Stimulated activated naive CD8-positive, alpha-beta T cell treated with anti-CD3 and anti-CD28 coated beads, Interleukin-15, Interleukin-2, amounts not matched to agents 100 ng/mL and 50 ng/mL, for 24 hours (primary cell): Measurements from ENCODE around the gene SLC16A12.

Source experiments
- H3K27ac Mint-ChIP-seq: one replicate; pipeline ENCODE4 v1.8.0; 2021; ENCODE audit warnings: mild to moderate bottlenecking, mixed read lengths
- H3K27me3 Mint-ChIP-seq: one replicate; pipeline ENCODE4 v1.8.0; 2021; ENCODE audit warnings: mixed read lengths
- H3K36me3 Mint-ChIP-seq: one replicate; pipeline ENCODE4 v1.8.0; 2021; ENCODE audit warnings: low read depth, mixed read lengths
- H3K4me1 Mint-ChIP-seq: one replicate; pipeline ENCODE4 v1.8.0; 2021; ENCODE audit warnings: low read depth, mixed read lengths
- H3K4me3 Mint-ChIP-seq: one replicate; pipeline ENCODE4 v1.8.0; 2021; ENCODE audit warnings: mild to moderate bottlenecking, mixed read lengths
- H3K9me3 Mint-ChIP-seq: one replicate; pipeline ENCODE4 v1.8.0; 2021; ENCODE audit warnings: mixed read lengths

SLC16A12 gene

DNA sequence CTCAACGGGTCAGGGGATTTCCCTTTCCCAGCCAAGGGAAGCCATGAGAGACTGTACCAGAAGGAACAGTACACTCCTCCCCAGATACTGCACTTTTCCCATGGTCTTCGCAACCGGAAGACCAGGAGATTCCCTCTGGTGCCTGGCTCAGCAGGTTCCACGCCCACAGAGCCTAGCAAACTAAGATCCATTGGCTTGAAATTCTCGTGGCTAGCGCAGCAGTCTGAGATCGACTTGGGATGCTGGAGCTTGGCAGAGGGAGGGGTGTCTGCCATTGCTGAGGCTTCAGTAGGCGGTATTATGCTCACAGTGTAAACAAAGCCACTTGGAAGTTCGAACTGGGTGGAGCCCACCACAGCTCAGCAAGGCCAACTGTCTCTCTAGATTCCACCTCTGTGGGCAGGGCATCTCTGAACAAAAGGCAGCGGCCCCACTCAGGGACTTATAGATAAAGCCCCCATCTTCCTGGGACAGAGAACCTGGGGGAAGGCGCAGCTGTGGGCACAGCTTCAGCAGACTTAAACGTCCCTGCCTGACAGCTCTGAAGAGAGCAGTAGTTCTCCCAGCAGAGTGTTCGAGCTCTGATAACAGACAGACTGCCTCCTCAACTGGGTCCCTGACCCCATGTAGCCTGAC is 29.6 kb downstream of the SLC16A12 start:
- peaks cover 12% of the 10 kb centered on the region for H3K4me1 Mint-ChIP-seq
- H3K4me3 Mint-ChIP-seq = no peak overlapping the region
- no peaks in the 10 kb centered on the region for H3K9me3 Mint-ChIP-seq
- no peak overlapping the region for H3K27ac Mint-ChIP-seq
- no peaks in the 10 kb centered on the region for H3K36me3 Mint-ChIP-seq
- no peaks in the 10 kb centered on the region for H3K27me3 Mint-ChIP-seq

- Mint-ChIP-seq H3K27me3 (no peaks in the 10 kb centered on the region), H3K9me3 (no peaks in the 10 kb centered on the region), H3K4me1 (peaks cover 12% of the 10 kb centered on the region), H3K27ac (no peak overlapping the region), H3K36me3 (no peaks in the 10 kb centered on the region), H3K4me3 (no peak overlapping the region)
These were observed 30.7 kb downstream of the SLC16A12 start for GRCh38 chr10:89504691-89505090.

DNA sequence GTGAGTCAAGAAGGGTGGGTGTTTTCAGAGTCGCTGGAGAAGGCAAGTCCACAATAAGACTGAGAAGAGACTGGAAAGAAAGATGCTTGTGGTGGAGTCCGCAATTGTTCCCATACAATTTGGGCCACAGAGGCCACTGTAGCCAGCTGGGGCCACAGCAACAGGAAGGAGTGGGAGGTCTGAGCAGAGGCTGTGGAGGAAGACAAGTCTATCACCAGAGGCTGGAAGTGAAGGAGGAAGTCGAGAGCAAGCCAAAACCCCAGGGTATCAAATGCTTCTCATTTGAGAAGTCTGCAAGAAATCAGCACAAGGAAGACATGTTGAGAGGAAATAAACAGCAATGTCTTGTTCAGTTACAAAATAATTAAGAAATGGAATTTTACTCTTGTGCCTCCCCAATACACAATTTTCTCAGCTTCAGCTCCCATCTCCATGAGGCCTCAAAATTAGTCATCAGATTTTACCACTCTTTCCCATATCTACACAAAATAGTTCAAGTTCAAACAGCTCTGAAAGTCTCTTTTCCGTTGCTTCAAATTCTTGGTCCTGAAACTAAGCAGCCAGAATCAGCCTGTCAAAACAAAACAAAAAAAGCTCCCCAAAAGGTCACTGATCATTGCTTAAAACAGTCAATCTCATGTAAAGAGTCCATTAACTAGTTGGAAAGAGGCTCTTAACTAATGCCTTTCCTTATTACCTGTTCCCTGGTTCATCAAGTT is 31.6 kb downstream of the SLC16A12 start:
- no peaks in the 10 kb centered on the region for H3K9me3 Mint-ChIP-seq
- H3K27ac Mint-ChIP-seq = peak overlapping the region; percentile 31
- H3K4me3 Mint-ChIP-seq = no peak overlapping the region
- H3K4me1 Mint-ChIP-seq = peaks cover 12% of the 10 kb centered on the region
- no peaks in the 10 kb centered on the region for H3K36me3 Mint-ChIP-seq
- H3K27me3 Mint-ChIP-seq = no peaks in the 10 kb centered on the region

DNA sequence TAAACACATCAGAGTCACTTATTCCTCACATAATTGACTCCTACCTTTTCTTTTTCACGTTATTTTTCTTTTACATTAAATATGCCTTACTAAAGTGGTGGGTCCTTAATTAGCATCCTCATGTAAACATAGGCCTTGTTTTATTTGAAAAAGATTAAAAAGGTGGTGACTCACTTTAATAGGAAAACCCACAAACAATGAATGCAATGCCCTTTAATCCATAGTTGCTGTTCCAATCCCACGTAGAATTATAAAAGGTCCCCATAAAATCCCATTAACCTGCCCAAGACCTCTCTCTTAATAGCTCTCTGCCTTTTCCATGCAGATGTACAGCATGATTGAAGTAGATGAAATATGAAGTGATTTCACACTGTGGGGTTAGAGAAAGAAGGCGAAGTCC is 32.2 kb downstream of the SLC16A12 start:
- Mint-ChIP-seq H3K9me3 (no peaks in the 10 kb centered on the region), H3K36me3 (no peaks in the 10 kb centered on the region), H3K27me3 (no peaks in the 10 kb centered on the region), H3K4me1 (peaks cover 12% of the 10 kb centered on the region), H3K4me3 (no peak overlapping the region), H3K27ac (no peak overlapping the region)

- Mint-ChIP-seq H3K27ac (no peak overlapping the region), H3K9me3 (no peaks in the 10 kb centered on the region), H3K36me3 (no peaks in the 10 kb centered on the region), H3K4me3 (no peak overlapping the region), H3K27me3 (no peaks in the 10 kb centered on the region), H3K4me1 (peaks cover 12% of the 10 kb centered on the region)
These were observed 32.8 kb downstream of the SLC16A12 start for GRCh38 chr10:89502549-89502948.

GRCh38 chr10:89494575-89494974 is 40.8 kb downstream of the SLC16A12 start:
- no peaks in the 10 kb centered on the region for H3K9me3 Mint-ChIP-seq

DNA sequence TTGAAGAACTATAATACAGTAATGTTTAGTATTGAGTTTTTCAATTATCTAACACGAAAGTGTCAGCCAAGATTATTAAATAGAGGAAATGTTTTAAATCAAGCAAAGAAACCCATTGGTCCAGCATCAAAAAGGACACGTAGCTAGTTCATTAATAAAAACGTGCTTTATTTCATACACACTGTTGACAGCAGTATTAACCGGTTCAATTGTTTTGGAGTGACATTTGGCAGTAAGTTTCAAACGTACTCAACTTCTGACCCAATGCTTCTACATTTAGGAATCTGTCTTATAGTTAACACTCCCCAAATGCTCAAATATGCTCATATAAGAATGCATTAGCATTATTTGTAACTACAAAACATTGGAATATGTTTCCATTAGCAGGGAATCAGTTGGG is 41.3 kb downstream of the SLC16A12 start:
- Mint-ChIP-seq H3K4me1 (no peaks in the 10 kb centered on the region), H3K4me3 (no peak overlapping the region), H3K9me3 (no peaks in the 10 kb centered on the region), H3K27me3 (peaks cover 30% of the 10 kb centered on the region), H3K27ac (no peak overlapping the region), H3K36me3 (no peaks in the 10 kb centered on the region)

More at GRCh38 chr10:89494575-89494974, 40.8 kb downstream of the SLC16A12 start:
- Mint-ChIP-seq H3K4me1 (no peaks in the 10 kb centered on the region), H3K27me3 (peaks cover 30% of the 10 kb centered on the region), H3K27ac (no peak overlapping the region), H3K36me3 (no peaks in the 10 kb centered on the region), H3K4me3 (no peak overlapping the region)

- no peaks in the 10 kb centered on the region for H3K36me3 Mint-ChIP-seq
- H3K4me3 Mint-ChIP-seq = no peak overlapping the region
- peaks cover 30% of the 10 kb centered on the region for H3K27me3 Mint-ChIP-seq
- H3K4me1 Mint-ChIP-seq = no peaks in the 10 kb centered on the region
- H3K9me3 Mint-ChIP-seq = no peaks in the 10 kb centered on the region
- no peak overlapping the region for H3K27ac Mint-ChIP-seq
These were observed 43.5 kb downstream of the SLC16A12 start for GRCh38 chr10:89491932-89492331.

- H3K27me3 Mint-ChIP-seq = peaks cover 30% of the 10 kb centered on the region
- no peak overlapping the region for H3K4me3 Mint-ChIP-seq
- H3K4me1 Mint-ChIP-seq = no peaks in the 10 kb centered on the region
- no peaks in the 10 kb centered on the region for H3K36me3 Mint-ChIP-seq
- H3K27ac Mint-ChIP-seq = no peak overlapping the region
- H3K9me3 Mint-ChIP-seq = no peaks in the 10 kb centered on the region
These were observed 44.6 kb downstream of the SLC16A12 start for GRCh38 chr10:89490596-89491335.

GRCh38 chr10:89482256-89482655 is 53.1 kb downstream of the SLC16A12 start:
- Mint-ChIP-seq H3K4me1 (peaks cover 6% of the 10 kb centered on the region), H3K27me3 (peaks cover 23% of the 10 kb centered on the region), H3K27ac (no peak overlapping the region), H3K9me3 (no peaks in the 10 kb centered on the region), H3K36me3 (no peaks in the 10 kb centered on the region), H3K4me3 (no peak overlapping the region)

GRCh38 chr10:89481662-89482061 is 53.7 kb downstream of the SLC16A12 start:
- peaks cover 23% of the 10 kb centered on the region for H3K27me3 Mint-ChIP-seq
- H3K9me3 Mint-ChIP-seq = no peaks in the 10 kb centered on the region
- no peak overlapping the region for H3K4me3 Mint-ChIP-seq
- peaks cover 6% of the 10 kb centered on the region for H3K4me1 Mint-ChIP-seq
- no peak overlapping the region for H3K27ac Mint-ChIP-seq
- no peaks in the 10 kb centered on the region for H3K36me3 Mint-ChIP-seq

DNA sequence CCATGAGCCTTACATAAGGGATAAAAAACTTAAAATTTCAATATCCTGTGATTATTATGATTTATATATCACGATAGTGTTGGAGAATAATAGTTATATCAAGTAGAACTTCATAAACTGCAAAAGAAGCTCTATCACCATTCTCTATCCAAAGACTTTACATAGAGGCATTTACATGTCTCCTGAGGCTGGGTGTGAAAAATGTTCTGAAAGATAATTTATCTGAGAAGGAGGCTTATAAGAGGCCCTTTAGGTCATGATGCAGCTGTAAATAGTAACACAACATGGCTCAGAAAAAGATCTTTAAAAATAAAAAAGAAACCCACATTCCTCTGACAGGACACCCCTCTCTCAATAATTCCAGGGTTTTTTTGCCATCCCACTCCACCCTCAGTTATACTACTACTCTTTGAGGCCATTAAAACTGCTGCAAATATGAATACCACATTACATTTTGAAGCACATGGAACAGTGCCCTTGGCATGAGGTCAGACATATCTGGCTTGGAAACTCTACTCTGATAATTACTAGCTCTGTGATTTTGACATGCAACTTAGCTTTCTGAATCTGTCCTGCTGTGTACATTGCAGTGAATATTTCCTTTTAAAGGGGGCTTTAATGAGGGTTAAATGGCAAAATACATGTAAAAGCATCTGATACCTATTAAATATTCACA is 55.5 kb downstream of the SLC16A12 start:
- Mint-ChIP-seq H3K27me3 (peaks cover 23% of the 10 kb centered on the region), H3K9me3 (no peaks in the 10 kb centered on the region), H3K36me3 (no peaks in the 10 kb centered on the region), H3K4me1 (peaks cover 6% of the 10 kb centered on the region), H3K4me3 (no peak overlapping the region), H3K27ac (no peak overlapping the region)

DNA sequence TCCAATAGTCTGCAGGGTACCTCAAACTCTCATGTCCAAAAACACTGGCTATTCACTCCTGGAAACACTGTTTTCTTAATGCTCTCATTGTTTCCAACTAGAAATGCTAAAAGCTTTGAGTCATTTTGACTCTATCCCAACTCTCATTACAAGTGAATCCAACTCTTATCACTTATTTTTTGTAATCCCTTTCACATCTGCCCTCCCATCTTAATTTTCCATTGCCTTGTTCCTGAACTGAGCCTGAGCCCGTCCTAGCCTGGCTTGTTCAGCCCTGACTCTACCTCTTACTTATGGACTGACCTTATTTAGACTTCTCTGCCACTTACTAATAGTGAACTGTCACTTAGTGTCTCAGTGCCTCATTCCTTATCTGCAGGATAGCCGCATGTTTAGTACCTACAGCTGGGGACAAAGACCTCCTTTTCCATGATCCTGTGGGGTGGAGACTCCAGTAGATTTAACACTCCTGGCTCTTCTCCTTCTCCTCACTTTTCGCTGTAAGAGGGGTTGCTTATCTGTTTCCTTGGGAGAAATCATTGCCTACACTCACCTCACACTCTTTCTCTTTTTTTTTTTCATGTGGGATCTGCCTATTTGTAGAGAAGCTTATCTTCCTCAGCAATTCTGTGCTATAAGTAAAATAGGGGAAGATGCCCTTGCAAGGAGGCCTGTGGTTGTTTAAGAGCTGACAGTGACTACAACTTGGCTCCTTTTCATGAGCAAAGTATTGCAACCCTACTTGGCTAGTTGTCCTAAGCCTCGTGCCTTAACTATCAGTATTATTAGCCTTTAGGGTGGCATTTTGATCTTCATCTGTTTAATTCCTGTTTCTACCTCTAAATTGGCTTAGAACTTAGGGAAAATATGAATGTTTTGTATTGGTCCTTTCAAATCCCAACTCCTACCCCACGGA is 56.4 kb downstream of the SLC16A12 start:
- Mint-ChIP-seq H3K4me3 (no peak overlapping the region), H3K36me3 (no peaks in the 10 kb centered on the region), H3K9me3 (no peaks in the 10 kb centered on the region), H3K27ac (no peak overlapping the region), H3K27me3 (peaks cover 26% of the 10 kb centered on the region), H3K4me1 (peaks cover 6% of the 10 kb centered on the region)

DNA sequence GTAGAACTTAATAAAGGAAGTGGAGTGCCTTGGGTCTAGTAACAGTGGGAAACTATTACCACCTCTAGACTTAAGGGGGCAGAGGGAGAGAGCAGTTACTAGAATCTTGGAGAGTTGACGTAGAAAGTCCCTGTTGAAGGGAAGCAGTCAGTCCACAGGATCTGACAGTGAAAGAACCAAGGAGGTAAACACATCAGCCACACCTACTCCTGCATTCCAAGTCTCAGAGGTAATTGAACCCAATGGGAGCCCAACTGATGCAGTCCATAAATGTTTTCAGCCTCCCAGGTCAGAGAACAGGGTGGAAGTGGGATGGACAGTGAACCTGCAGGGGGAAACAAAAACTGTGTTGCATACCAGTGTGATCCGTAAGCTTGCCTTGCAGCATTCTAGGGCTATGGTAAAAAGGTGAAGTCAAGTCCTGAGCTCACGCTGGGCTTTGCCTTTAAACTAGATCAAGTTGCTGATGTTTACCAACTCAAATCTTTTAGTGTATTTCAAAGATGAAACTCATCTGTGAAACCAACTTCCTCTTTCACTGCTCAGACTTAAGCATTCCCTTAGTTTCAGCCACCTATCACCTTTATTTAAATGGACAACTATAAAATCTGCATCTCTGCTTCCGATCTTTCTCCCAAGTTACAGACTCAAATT is 57.2 kb downstream of the SLC16A12 start:
- no peaks in the 10 kb centered on the region for H3K36me3 Mint-ChIP-seq

More for the DNA sequence above, 57.2 kb downstream of the SLC16A12 start:
- Mint-ChIP-seq H3K9me3 (no peaks in the 10 kb centered on the region), H3K4me1 (peaks cover 6% of the 10 kb centered on the region), H3K27me3 (peaks cover 27% of the 10 kb centered on the region), H3K4me3 (no peak overlapping the region), H3K27ac (no peak overlapping the region)
